CD14-positive monocyte (primary cell): Measurements from ENCODE around the gene SLC5A12. TPM values are rescaled to one million over a fixed set of nuclear protein-coding genes. Genes with fewer than 3 reads are reported as not detected.

Experiments
- DNase-seq, 3 donors: peaks; one replicate each; pipeline ENCODE4 v3.0.0-alpha.2; 2011 to 2022
- H2AFZ ChIP-seq: 2 replicates; pipeline ENCODE4 v1.6.0; 2012; ENCODE audit warnings: mild to moderate bottlenecking, low read depth, low read length, inconsistent platforms; ENCODE audit not compliant: insufficient read depth, poor library complexity, severe bottlenecking
- H3K27ac ChIP-seq, 2 donors: 1 replicate in 1 of 2; 2 replicates in 1 of 2; pipeline ENCODE4 v1.5.1; 2012 to 2013; ENCODE audit warnings: low read length in 2 of 2, control low read depth in 1 of 2, inconsistent platforms in 1 of 2, low read depth in 1 of 2, mild to moderate bottlenecking in 1 of 2
- H3K27me3 ChIP-seq, 2 donors: one replicate each; pipeline versions ENCODE4 v1.6.0 to v1.6.1; 2011 to 2013; ENCODE audit warnings: low read length in 2 of 2; ENCODE audit not compliant: control insufficient read depth in 2 of 2, insufficient read depth in 2 of 2
- H3K36me3 ChIP-seq, 2 donors: replicated peaks in 1 of 2; 1 replicate in 1 of 2; 2 replicates in 1 of 2; pipeline versions ENCODE4 v1.5.1 to v1.6.1; 2012 to 2013; ENCODE audit warnings: low read length in 2 of 2, control low read depth in 1 of 2, inconsistent platforms in 1 of 2, mild to moderate bottlenecking in 1 of 2; ENCODE audit not compliant: insufficient read depth in 2 of 2, control insufficient read depth in 1 of 2
- H3K4me1 ChIP-seq, 2 donors: 1 replicate in 1 of 2; 2 replicates in 1 of 2; pipeline versions ENCODE4 v1.5.1 to v1.6.1; 2012 to 2013; ENCODE audit warnings: low read length in 2 of 2, control low read depth in 1 of 2, inconsistent platforms in 1 of 2, mild to moderate bottlenecking in 1 of 2, moderate library complexity in 1 of 2; ENCODE audit not compliant: insufficient read depth in 2 of 2, control insufficient read depth in 1 of 2
- H3K4me2 ChIP-seq: replicated peaks from 2 replicates; pipeline ENCODE3; 2012; ENCODE audit warnings: low read length, moderate library complexity, mild to moderate bottlenecking; ENCODE audit not compliant: poor library complexity, severe bottlenecking; ENCODE audit errors: extremely low read depth
- H3K4me3 ChIP-seq, 3 experiments: fragments of 200-600 bp in 1 of 3; sonication (generic) in 1 of 3; replicated peaks in 1 of 3; 1 replicate in 2 of 3; 2 replicates in 1 of 3; pipeline ENCODE4 v1.5.1; 2011 to 2013; ENCODE audit warnings: low read length in 3 of 3, mild to moderate bottlenecking in 3 of 3, control low read depth in 2 of 3, low read depth in 2 of 3, inconsistent platforms in 1 of 3, moderate library complexity in 1 of 3
- H3K79me2 ChIP-seq: 2 replicates; pipeline ENCODE4 v1.6.0; 2012; ENCODE audit warnings: mild to moderate bottlenecking, control low read depth, inconsistent platforms, low read length, moderate library complexity; ENCODE audit not compliant: insufficient read depth
- H3K9ac ChIP-seq: 2 replicates; pipeline ENCODE4 v1.6.0; 2017; ENCODE audit warnings: low read length, mild to moderate bottlenecking; ENCODE audit not compliant: insufficient read depth, poor library complexity, severe bottlenecking
- H3K9me3 ChIP-seq, 2 donors: replicated peaks in 1 of 2; 1 replicate in 1 of 2; 2 replicates in 1 of 2; pipeline versions ENCODE4 v1.5.1 to v1.6.1; 2012 to 2013; ENCODE audit warnings: low read length in 2 of 2, control low read depth in 1 of 2; ENCODE audit not compliant: control insufficient read depth in 1 of 2, insufficient read depth in 1 of 2
- H4K20me1 ChIP-seq: 2 replicates; pipeline ENCODE4 v1.6.0; 2012; ENCODE audit warnings: mild to moderate bottlenecking, low read length, control low read depth, moderate library complexity; ENCODE audit not compliant: insufficient read depth
- H3K27ac Mint-ChIP-seq, 7 donors: one replicate each; pipeline ENCODE4 v1.8.0; 2020; ENCODE audit warnings: mild to moderate bottlenecking in 7 of 7, mixed read lengths in 7 of 7, moderate library complexity in 6 of 7, inconsistent platforms in 2 of 7
- H3K27me3 Mint-ChIP-seq, 3 donors: one replicate each; pipeline ENCODE4 v1.8.0; 2021 to 2022; ENCODE audit warnings: low read depth in 3 of 3, mild to moderate bottlenecking in 3 of 3, mixed read lengths in 3 of 3, moderate library complexity in 3 of 3, inconsistent platforms in 1 of 3
- H3K36me3 Mint-ChIP-seq, 2 donors: one replicate each; pipeline ENCODE4 v1.8.0; 2020; ENCODE audit warnings: mixed read lengths in 2 of 2, inconsistent platforms in 1 of 2, mild to moderate bottlenecking in 1 of 2
- H3K4me1 Mint-ChIP-seq: one replicate; pipeline ENCODE4 v1.8.0; 2020; ENCODE audit warnings: mild to moderate bottlenecking, mixed read lengths
- H3K4me3 Mint-ChIP-seq, 2 donors: one replicate each; pipeline ENCODE4 v1.8.0; 2020; ENCODE audit warnings: mild to moderate bottlenecking in 2 of 2, mixed read lengths in 2 of 2, moderate library complexity in 1 of 2
- H3K9me3 Mint-ChIP-seq, 7 donors: one replicate each; pipeline ENCODE4 v1.8.0; 2020 to 2022; ENCODE audit warnings: mixed read lengths in 7 of 7, mild to moderate bottlenecking in 6 of 7, moderate library complexity in 6 of 7, inconsistent platforms in 2 of 7
- CTCF ChIP-seq: fragments of 200-600 bp; IDR thresholded peaks from one replicate; pipeline ENCODE4 v1.8.0; 2022; ENCODE audit warnings: antibody characterized with exemption, mild to moderate bottlenecking
- WGBS: methylation state at CpG from one replicate; pipeline ENCODE4 v1.1.5; 2013; ENCODE audit warnings: missing lambda C conversion rate; ENCODE audit not compliant: insufficient coverage; 5-methylcytosine and 5-hydroxymethylcytosine counted together
- intact Hi-C, 2 donors: fragments of 100-400 bp; cut with micrococcal nuclease; formaldehyde crosslinking; loops; one replicate each; pipeline versions ENCODE4 v1.15.0 to v1.15.1; 2023
- polyA plus RNA-seq, 3 donors: library from polyadenylated mRNA; depleted of rRNA in 1 of 3; unstranded in 2 of 3; stranded (reverse) in 1 of 3; fragments of 300-500 nt in 2 of 3; fragments of >200 nt in 1 of 3; fragmentation: Illumina TruSeq in 2 of 3; gene quantifications; 1 replicate in 2 of 3; 2 replicates in 1 of 3; pipeline ENCODE4 v1.2.3, GENCODE V29; 2012 to 2021

SLC5A12 gene
- polyA plus RNA-seq, 3 donors = not detected

- Histone ChIP-seq H3K9me3 (no peaks in the 10 kb centered on the region), H4K20me1 (no peaks in the 10 kb centered on the region), H3K27ac (no peak overlapping the region), H3K27me3 (no peaks in the 10 kb centered on the region), H3K4me3 (no peak overlapping the region), H2AFZ (no peak overlapping the region), H3K79me2 (no peaks in the 10 kb centered on the region), H3K9ac (no peak overlapping the region), H3K4me1 (no peaks in the 10 kb centered on the region), H3K4me2 (no peak overlapping the region), H3K36me3 (no peaks in the 10 kb centered on the region)
- DNase-seq = no peak
- Mint-ChIP-seq H3K36me3 (no peaks in the 10 kb centered on the region), H3K4me1 (no peaks in the 10 kb centered on the region), H3K9me3 (no peaks in the 10 kb centered on the region), H3K27me3 (no peaks in the 10 kb centered on the region), H3K4me3 (no peak overlapping the region), H3K27ac (no peak overlapping the region)
- WGBS = 100% methylated on average over 1 of the region's 2 CpGs
- no peak for TF ChIP-seq CTCF
- intact Hi-C loops = no loop called here
These were observed 2.4 kb downstream of the SLC5A12 start for GRCh38 chr11:26719289-26719973.

GRCh38 chr11:26717771-26718170 is 4.1 kb downstream of the SLC5A12 start:
- H3K4me3 ChIP-seq = no peak overlapping the region
- no peaks in the 10 kb centered on the region for H3K79me2 ChIP-seq
- H3K27ac Mint-ChIP-seq = no peak overlapping the region
- no peak overlapping the region for H3K4me2 ChIP-seq
- no peak for DNase-seq
- H3K9me3 ChIP-seq = no peaks in the 10 kb centered on the region
- no peaks in the 10 kb centered on the region for H3K27me3 Mint-ChIP-seq
- no peaks in the 10 kb centered on the region for H3K36me3 Mint-ChIP-seq
- no peaks in the 10 kb centered on the region for H3K4me1 ChIP-seq
- TF ChIP-seq CTCF = no peak
- H3K9ac ChIP-seq = no peak overlapping the region
- H2AFZ ChIP-seq = no peak overlapping the region
- H3K36me3 ChIP-seq = no peaks in the 10 kb centered on the region
- no peaks in the 10 kb centered on the region for H4K20me1 ChIP-seq
- no peak overlapping the region for H3K27ac ChIP-seq
- no peaks in the 10 kb centered on the region for H3K9me3 Mint-ChIP-seq
- no peaks in the 10 kb centered on the region for H3K4me1 Mint-ChIP-seq
- H3K27me3 ChIP-seq = no peaks in the 10 kb centered on the region
- intact Hi-C loops = no loop called here
- H3K4me3 Mint-ChIP-seq = no peak overlapping the region
